Mesendoderm (in vitro differentiated cells): ENCODE measurements around the gene ZNF8.

ENCODE experiments used
- DNase-seq: peaks from one replicate; pipeline ENCODE4 v3.0.0; 2013
- H2AK5ac ChIP-seq: 2 replicates; pipeline ENCODE4 v1.6.1; 2013; ENCODE audit warnings: low read length, inconsistent platforms
- H2BK120ac ChIP-seq: 2 replicates; pipeline ENCODE4 v1.6.1; 2013; ENCODE audit warnings: low read depth, mild to moderate bottlenecking, low read length, moderate library complexity, mixed read lengths
- H2BK15ac ChIP-seq: replicated peaks from 2 replicates; pipeline ENCODE4 v1.6.1; 2013; ENCODE audit warnings: low read depth, mild to moderate bottlenecking, moderate library complexity
- H2BK5ac ChIP-seq: 2 replicates; pipeline ENCODE4 v1.6.1; 2013; ENCODE audit warnings: low read length, inconsistent platforms
- H3K18ac ChIP-seq: 2 replicates; pipeline ENCODE4 v1.6.1; 2013; ENCODE audit warnings: mild to moderate bottlenecking, low read length, mixed read lengths
- H3K23ac ChIP-seq: one replicate; pipeline ENCODE4 v1.6.1; 2013; ENCODE audit warnings: low read length
- H3K27ac ChIP-seq: 2 replicates; pipeline ENCODE4 v1.5.1; 2013; ENCODE audit warnings: low read depth, mild to moderate bottlenecking, inconsistent platforms, low read length, moderate library complexity
- H3K27me3 ChIP-seq: 2 replicates; pipeline ENCODE4 v1.6.1; 2013; ENCODE audit warnings: low read length, control low read depth, mild to moderate bottlenecking, inconsistent platforms; ENCODE audit not compliant: insufficient read depth, poor library complexity
- H3K36me3 ChIP-seq: 2 replicates; pipeline ENCODE4 v1.6.1; 2013; ENCODE audit warnings: low read length, inconsistent platforms; ENCODE audit not compliant: control insufficient read depth, insufficient read depth
- H3K4ac ChIP-seq: one replicate; pipeline ENCODE4 v1.6.1; 2013; ENCODE audit warnings: low read depth, mild to moderate bottlenecking, low read length, moderate library complexity
- H3K4me1 ChIP-seq: 2 replicates; pipeline ENCODE4 v1.6.1; 2013; ENCODE audit warnings: low read depth, low read length, inconsistent platforms; ENCODE audit not compliant: control insufficient read depth
- H3K4me2 ChIP-seq: 2 replicates; pipeline ENCODE4 v1.6.1; 2013; ENCODE audit warnings: low read length
- H3K4me3 ChIP-seq: 2 replicates; pipeline ENCODE4 v1.5.1; 2013; ENCODE audit warnings: mild to moderate bottlenecking, low read length
- H3K56ac ChIP-seq: one replicate; pipeline ENCODE4 v1.6.1; 2013; ENCODE audit warnings: low read length
- H3K79me1 ChIP-seq: 2 replicates; pipeline ENCODE4 v1.6.1; 2013; ENCODE audit warnings: low read length, inconsistent platforms
- H3K79me2 ChIP-seq: 2 replicates; pipeline ENCODE4 v1.6.1; 2013; ENCODE audit warnings: mild to moderate bottlenecking, low read length; ENCODE audit not compliant: control insufficient read depth, insufficient read depth
- H3K9ac ChIP-seq: 2 replicates; pipeline ENCODE4 v1.6.1; 2013; ENCODE audit warnings: low read length, inconsistent platforms
- H4K5ac ChIP-seq: one replicate; pipeline ENCODE4 v1.6.1; 2013; ENCODE audit warnings: low read length
- H4K8ac ChIP-seq: one replicate; pipeline ENCODE4 v1.6.1; 2013; ENCODE audit warnings: low read depth, mild to moderate bottlenecking, control low read depth, low read length, moderate library complexity
- WGBS: extraction: QIAGEN DNeasy Blood & Tissue Kit; methylation state at CpG from one replicate; pipeline ENCODE4 v1.1.7; 2013; ENCODE audit warnings: low lambda C conversion rate, missing lambda C conversion rate; ENCODE audit not compliant: insufficient coverage; ENCODE audit errors: extremely low coverage; 5-methylcytosine and 5-hydroxymethylcytosine counted together

ZNF8 gene

DNA sequence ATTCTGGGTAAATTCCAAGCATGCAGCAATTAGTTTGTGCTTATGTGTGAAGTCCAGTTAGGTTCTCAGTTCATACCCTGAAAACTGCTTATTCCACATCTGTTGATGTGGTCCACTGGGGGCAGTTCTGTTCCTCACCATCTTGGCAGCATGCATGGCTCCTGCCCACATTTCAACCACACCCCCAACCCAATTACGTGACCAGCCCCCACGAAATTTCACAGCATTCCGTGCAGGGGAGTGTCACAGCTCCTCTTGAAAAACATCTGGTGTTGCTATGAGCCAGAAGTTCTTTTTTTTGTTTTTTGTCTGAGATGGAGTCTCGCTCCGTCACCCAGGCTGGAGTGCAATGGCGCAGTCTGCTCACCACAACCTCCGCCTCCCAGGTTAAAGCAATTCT lies 17.3 kb downstream of the ZNF8 start:
- no peak overlapping the region for H4K8ac ChIP-seq

DNA sequence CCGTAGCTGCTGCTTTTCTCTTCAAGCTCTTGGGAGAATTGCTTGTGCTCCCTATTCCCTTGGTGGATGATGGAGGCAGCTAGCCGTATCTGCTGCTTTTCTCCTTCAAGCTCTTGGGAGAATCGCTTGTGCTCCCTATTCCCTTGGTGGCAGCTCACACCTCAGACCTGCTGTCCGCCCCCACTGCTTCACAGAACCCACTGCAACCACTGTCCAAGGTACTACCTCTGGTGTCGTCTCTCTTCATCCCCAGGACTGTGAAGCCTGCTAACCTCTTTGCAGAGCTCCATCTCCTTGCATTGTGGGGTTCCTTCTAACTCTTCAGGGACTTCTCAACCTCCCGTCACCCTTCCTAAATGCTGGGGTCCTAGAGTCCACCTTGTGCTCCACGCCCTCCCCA lies 21.9 kb downstream of the ZNF8 start:
- WGBS = no CpG with 5 or more reads among the region's 7 CpGs
- peaks cover 7% of the 10 kb centered on the region for H3K36me3 ChIP-seq

More for the DNA sequence above, 17.3 kb downstream of the ZNF8 start:
- peaks cover 27% of the 10 kb centered on the region for H3K36me3 ChIP-seq
- no peak overlapping the region for H3K4ac ChIP-seq
- DNase-seq = no peak
- H3K79me1 ChIP-seq = peaks cover 22% of the 10 kb centered on the region
- no peak overlapping the region for H2AK5ac ChIP-seq
- H3K4me3 ChIP-seq = no peak overlapping the region
- no peak overlapping the region for H3K56ac ChIP-seq
- no peak overlapping the region for H4K5ac ChIP-seq
- H3K4me2 ChIP-seq = no peak overlapping the region
- H3K23ac ChIP-seq = no peak overlapping the region
- no peak overlapping the region for H2BK15ac ChIP-seq
- no peak overlapping the region for H2BK5ac ChIP-seq
- H2BK120ac ChIP-seq = no peak overlapping the region
- no peak overlapping the region for H3K9ac ChIP-seq
- no peaks in the 10 kb centered on the region for H3K4me1 ChIP-seq
- no peak overlapping the region for H3K27ac ChIP-seq
- no peak overlapping the region for H3K18ac ChIP-seq
- H3K27me3 ChIP-seq = no peaks in the 10 kb centered on the region
- WGBS = no CpG with 5 or more reads among the region's 7 CpGs
- H3K79me2 ChIP-seq = peaks cover 2% of the 10 kb centered on the region

DNA sequence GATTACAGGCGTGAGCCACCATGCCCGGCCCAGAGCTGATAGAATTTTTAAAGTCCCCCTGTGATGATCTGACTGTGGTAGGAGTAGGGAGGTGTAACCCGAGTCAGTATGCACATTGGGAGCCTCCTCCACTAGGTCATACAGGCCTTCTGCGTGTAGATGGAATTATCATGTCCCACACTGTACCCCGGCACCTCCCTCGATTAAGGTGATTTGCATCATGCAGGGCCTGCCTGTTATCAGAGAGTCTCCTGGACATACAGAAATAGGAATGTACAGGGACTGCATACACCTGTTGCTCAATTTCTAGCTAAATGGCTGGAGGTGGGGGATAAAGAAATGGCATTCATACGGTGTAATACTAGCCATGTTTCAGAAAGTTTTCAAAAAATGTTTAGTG lies 25.5 kb downstream of the ZNF8 start:
- H2BK5ac ChIP-seq = no peak overlapping the region
- no peak overlapping the region for H2BK120ac ChIP-seq
- peaks cover 4% of the 10 kb centered on the region for H3K36me3 ChIP-seq
- H3K4me1 ChIP-seq = peaks cover 3% of the 10 kb centered on the region
- no peak overlapping the region for H4K5ac ChIP-seq
- no peak overlapping the region for H3K4ac ChIP-seq
- no CpG with 5 or more reads among the region's 7 CpGs for WGBS
- no peak overlapping the region for H3K18ac ChIP-seq
- H2BK15ac ChIP-seq = no peak overlapping the region
- H4K8ac ChIP-seq = no peak overlapping the region
- DNase-seq = no peak
- no peak overlapping the region for H3K56ac ChIP-seq
- peaks cover 4% of the 10 kb centered on the region for H3K79me2 ChIP-seq
- no peak overlapping the region for H2AK5ac ChIP-seq
- H3K4me2 ChIP-seq = no peak overlapping the region
- no peaks in the 10 kb centered on the region for H3K27me3 ChIP-seq
- no peak overlapping the region for H3K23ac ChIP-seq
- no peak overlapping the region for H3K27ac ChIP-seq
- peaks cover 19% of the 10 kb centered on the region for H3K79me1 ChIP-seq
- no peak overlapping the region for H3K4me3 ChIP-seq
- no peak overlapping the region for H3K9ac ChIP-seq

More for the DNA sequence above, 21.9 kb downstream of the ZNF8 start:
- Histone ChIP-seq H3K4ac (no peak overlapping the region), H3K27me3 (no peaks in the 10 kb centered on the region), H3K27ac (no peak overlapping the region), H2AK5ac (no peak overlapping the region), H3K4me1 (no peaks in the 10 kb centered on the region), H3K4me3 (no peak overlapping the region), H3K9ac (no peak overlapping the region), H3K23ac (no peak overlapping the region), H3K79me1 (peaks cover 20% of the 10 kb centered on the region), H2BK120ac (no peak overlapping the region), H3K56ac (no peak overlapping the region), H3K79me2 (peaks cover 2% of the 10 kb centered on the region), H3K18ac (no peak overlapping the region), H3K4me2 (no peak overlapping the region), H4K5ac (no peak overlapping the region), H2BK15ac (no peak overlapping the region), H4K8ac (no peak overlapping the region), H2BK5ac (no peak overlapping the region)
- DNase-seq = no peak

DNA sequence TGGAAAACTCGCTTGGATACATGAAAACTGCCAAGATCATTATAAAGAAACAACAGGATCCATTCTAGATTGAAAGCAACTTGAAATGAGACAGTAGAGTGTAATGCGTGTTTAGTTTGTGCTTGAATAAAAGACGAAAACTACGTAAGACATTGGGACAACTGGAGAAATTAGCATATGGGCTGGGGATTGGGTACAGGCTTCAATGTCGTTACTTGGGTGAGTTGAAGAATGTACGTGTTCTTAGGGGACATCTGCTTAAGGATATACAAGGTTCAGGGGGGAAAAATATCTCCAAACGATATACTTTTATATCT lies 26.0 kb downstream of the ZNF8 start:
- Histone ChIP-seq H3K4me2 (peak overlapping the region; percentile 56), H3K36me3 (peaks cover 4% of the 10 kb centered on the region), H3K56ac (peak overlapping the region; percentile 72), H3K4me3 (no peak overlapping the region), H2BK5ac (no peak overlapping the region), H4K5ac (no peak overlapping the region), H3K23ac (no peak overlapping the region), H3K4ac (no peak overlapping the region), H2AK5ac (no peak overlapping the region), H3K79me1 (peaks cover 19% of the 10 kb centered on the region), H2BK120ac (no peak overlapping the region), H3K27me3 (no peaks in the 10 kb centered on the region), H3K4me1 (peaks cover 3% of the 10 kb centered on the region), H3K27ac (no peak overlapping the region), H3K18ac (no peak overlapping the region), H3K79me2 (peaks cover 4% of the 10 kb centered on the region), H3K9ac (peak overlapping the region; percentile 23), H4K8ac (no peak overlapping the region), H2BK15ac (no peak overlapping the region)
- no CpG with 5 or more reads among the region's 7 CpGs for WGBS
- DNase-seq = no peak

DNA sequence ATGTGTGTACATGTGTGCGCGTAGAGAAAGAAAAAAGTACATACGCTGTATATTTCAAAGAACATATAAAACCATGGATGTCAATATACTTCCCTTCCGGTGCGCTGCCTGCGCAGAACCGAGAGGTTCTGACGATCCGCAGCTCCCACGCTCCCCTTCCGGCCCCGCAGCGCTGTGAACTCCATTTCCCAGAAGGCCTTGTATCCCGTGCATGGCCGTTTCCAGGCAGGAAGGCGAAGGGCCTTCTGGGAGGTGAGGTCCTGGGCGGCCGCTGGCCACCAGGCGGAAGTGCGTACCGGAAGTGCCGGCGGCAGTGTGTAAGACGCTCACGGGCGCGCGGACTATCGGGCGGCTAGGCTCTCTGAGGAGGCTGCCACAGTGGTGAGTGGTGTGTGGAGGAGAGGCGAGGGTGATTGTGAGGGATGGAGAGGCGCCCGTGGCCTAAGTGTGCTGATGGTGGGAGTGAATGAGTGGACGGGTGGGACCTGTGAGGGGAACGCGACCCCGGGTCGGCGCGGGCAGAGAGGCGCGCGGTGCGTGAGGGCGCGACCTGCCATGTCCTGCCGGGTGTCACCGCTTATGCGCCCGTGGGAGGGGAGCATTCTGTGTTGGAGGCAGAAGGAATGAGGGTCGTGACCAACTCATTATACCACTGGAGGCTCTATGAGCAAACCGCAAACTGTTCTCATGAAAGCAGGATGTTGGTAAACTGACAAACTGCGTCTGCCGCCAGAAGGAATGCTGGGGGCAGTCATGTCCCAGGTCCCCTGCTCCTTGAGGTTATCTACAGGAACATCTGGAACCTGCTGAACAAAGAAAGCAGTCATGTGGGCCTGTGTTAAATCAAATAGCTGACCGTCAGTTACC lies 26.5 kb downstream of the ZNF8 start, which contains the start of gene ERVK3-1:
Gene ERVK3-1, plus strand, starts transcription at position 313 of the 867 bp plus-strand sequence. CDS start 6,792 bp downstream, outside the sequence.
- peaks cover 3% of the 10 kb centered on the region for H3K4me1 ChIP-seq
- H3K27me3 ChIP-seq = no peaks in the 10 kb centered on the region
- peak within 1 kb of the TSS; percentile 78 for H3K9ac ChIP-seq
- peaks cover 2% of the 10 kb centered on the region for H3K36me3 ChIP-seq
- H4K8ac ChIP-seq = no peak within 1 kb of the TSS
- H2BK5ac ChIP-seq = no peak within 1 kb of the TSS
- no peak within 1 kb of the TSS for H2BK15ac ChIP-seq
- peaks cover 4% of the 10 kb centered on the region for H3K79me2 ChIP-seq
- DNase-seq = peak; percentile 98
- WGBS = no CpG with 5 or more reads among the region's 55 CpGs
- H3K4me3 ChIP-seq = peak within 1 kb of the TSS; percentile 65
- peak within 1 kb of the TSS; percentile 56 for H3K4me2 ChIP-seq
- no peak within 1 kb of the TSS for H3K27ac ChIP-seq
- H3K23ac ChIP-seq = no peak within 1 kb of the TSS
- peaks cover 17% of the 10 kb centered on the region for H3K79me1 ChIP-seq
- no peak within 1 kb of the TSS for H2BK120ac ChIP-seq
- no peak within 1 kb of the TSS for H2AK5ac ChIP-seq
- H3K56ac ChIP-seq = peak within 1 kb of the TSS; percentile 95
- no peak within 1 kb of the TSS for H3K18ac ChIP-seq
- no peak within 1 kb of the TSS for H4K5ac ChIP-seq
- H3K4ac ChIP-seq = no peak within 1 kb of the TSS
